Osteocyte (in vitro differentiated cells): ENCODE data around the gene PAF1. TPM values are rescaled to one million over a fixed set of nuclear protein-coding genes. Genes with fewer than 3 reads are reported as not detected.

Source experiments
- DNase-seq: peaks from one replicate; pipeline ENCODE4 v3.0.0; 2021; ENCODE audit warnings: mixed read lengths; ENCODE audit not compliant: unreplicated experiment; ENCODE audit errors: extremely low spot score
- H3K27ac Mint-ChIP-seq: one replicate; pipeline ENCODE4 v1.8.0; 2021; ENCODE audit warnings: mild to moderate bottlenecking, mixed read lengths; ENCODE audit not compliant: unreplicated experiment
- H3K27me3 Mint-ChIP-seq: one replicate; pipeline ENCODE4 v1.8.0; 2021; ENCODE audit warnings: mixed read lengths; ENCODE audit not compliant: unreplicated experiment
- H3K36me3 Mint-ChIP-seq: one replicate; pipeline ENCODE4 v1.8.0; 2021; ENCODE audit warnings: mixed read lengths; ENCODE audit not compliant: unreplicated experiment
- H3K4me1 Mint-ChIP-seq: one replicate; pipeline ENCODE4 v1.8.0; 2021; ENCODE audit warnings: mixed read lengths; ENCODE audit not compliant: unreplicated experiment
- H3K4me3 Mint-ChIP-seq: one replicate; pipeline ENCODE4 v1.8.0; 2021; ENCODE audit warnings: mild to moderate bottlenecking, moderate library complexity, mixed read lengths; ENCODE audit not compliant: unreplicated experiment
- H3K9me3 Mint-ChIP-seq: one replicate; pipeline ENCODE4 v1.8.0; 2021; ENCODE audit warnings: mixed read lengths; ENCODE audit not compliant: unreplicated experiment
- total RNA-seq: library from RNA; stranded (reverse); gene quantifications from 2 replicates; pipeline ENCODE4 v1.2.1, GENCODE V29; 2021
- TF ChIP-seq, protein P1 (sequence below): fragments of 200-600 bp; sonication (generic); IDR thresholded peaks from 2 replicates; pipeline ENCODE4 v1.5.0; 2021; ENCODE audit warnings: antibody characterized with exemption, mild to moderate bottlenecking, moderate library complexity

PAF1 gene
- total RNA-seq, 1 donor from 2014 or later: 45.9 TPM

DNA sequence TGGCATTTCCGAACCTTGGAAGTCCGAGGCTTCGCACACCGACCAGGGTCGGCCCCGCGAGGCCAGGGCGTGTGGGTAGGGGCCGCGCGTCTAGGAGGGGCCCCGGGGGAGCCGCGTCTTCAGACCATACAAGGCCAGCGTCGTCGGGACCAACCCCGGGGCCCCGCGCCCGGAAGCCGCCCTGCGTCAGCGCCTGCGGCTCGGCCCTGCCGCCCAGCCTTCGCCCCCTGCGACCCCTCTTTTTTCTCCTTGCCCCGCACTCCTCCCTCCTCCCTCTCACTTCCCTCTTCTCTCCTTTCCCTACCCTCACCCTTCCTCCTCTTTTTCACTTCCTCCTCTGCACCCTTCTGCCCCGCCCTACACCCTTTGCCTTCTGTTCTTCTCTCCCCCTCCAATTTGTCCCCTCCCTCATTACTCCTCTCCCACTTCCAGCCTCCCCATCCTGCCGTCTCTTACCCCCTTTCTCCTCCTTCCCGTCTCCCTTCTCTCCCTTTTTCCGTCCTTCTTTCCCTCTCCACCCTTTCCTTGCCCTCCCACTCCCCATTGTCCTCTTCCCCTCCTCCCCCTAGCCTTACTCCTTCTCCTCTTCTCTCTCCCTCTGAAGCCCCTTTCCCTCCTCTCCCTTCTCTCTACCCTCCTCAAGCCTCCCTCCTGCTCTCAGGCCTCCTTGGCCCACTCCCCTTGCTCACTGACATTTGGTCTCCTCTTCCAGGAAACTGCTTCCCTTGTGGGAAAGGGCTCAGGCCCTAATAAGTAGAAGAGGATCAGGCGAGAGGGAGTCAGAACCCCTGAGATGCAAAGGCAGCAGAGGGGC lies 19.3 kb upstream of the PAF1 start:
- Mint-ChIP-seq H3K36me3 (peaks cover 13% of the 10 kb centered on the region), H3K4me3 (peak overlapping the region; percentile 99), H3K27ac (peak overlapping the region; percentile 96), H3K4me1 (peaks cover 55% of the 10 kb centered on the region), H3K9me3 (no peaks in the 10 kb centered on the region), H3K27me3 (no peaks in the 10 kb centered on the region)
- peak; percentile 91 for DNase-seq
- TF ChIP-seq, protein P1, sequence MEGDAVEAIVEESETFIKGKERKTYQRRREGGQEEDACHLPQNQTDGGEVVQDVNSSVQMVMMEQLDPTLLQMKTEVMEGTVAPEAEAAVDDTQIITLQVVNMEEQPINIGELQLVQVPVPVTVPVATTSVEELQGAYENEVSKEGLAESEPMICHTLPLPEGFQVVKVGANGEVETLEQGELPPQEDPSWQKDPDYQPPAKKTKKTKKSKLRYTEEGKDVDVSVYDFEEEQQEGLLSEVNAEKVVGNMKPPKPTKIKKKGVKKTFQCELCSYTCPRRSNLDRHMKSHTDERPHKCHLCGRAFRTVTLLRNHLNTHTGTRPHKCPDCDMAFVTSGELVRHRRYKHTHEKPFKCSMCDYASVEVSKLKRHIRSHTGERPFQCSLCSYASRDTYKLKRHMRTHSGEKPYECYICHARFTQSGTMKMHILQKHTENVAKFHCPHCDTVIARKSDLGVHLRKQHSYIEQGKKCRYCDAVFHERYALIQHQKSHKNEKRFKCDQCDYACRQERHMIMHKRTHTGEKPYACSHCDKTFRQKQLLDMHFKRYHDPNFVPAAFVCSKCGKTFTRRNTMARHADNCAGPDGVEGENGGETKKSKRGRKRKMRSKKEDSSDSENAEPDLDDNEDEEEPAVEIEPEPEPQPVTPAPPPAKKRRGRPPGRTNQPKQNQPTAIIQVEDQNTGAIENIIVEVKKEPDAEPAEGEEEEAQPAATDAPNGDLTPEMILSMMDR: no peak

DNA sequence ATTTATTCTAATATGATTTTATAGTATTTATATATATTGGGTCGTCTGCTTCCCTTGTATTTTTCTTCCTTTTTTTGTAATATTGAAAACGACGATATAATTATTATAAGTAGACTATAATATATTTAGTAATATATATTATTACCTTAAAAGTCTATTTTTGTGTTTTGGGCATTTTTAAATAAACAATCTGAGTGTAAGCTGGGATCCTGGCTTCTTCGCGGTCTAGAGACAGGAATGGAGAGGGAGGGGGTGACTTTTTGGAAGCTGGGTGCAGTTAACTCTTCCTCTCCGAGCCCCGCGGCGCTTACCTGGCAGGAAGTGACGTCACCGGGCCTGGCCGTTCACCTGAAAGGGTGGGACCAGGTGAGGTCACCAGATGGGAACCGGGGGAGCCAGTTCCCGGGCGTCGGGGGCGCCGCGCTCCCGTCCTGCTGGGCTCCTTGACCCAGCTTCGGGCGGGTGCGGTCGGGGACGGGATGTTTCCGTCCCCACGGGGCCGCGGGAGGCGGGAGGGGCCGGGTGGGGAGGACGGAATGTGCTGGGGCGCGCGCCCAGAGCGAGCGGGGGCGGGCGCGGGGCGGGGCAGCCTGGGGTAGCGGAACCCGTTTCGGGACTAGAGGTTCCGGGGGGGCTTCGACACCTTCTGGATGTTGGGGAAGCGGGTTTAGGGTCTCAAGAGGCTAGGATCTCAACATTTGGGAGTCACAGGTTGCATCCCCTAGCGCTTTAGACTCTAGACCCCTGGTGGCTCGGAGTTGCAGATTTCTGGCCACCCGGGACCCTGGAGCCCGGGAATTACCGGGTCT lies 18.5 kb upstream of the PAF1 start:
- TF ChIP-seq, protein P1: no peak
- Mint-ChIP-seq H3K9me3 (no peaks in the 10 kb centered on the region), H3K4me1 (peaks cover 52% of the 10 kb centered on the region), H3K27me3 (no peaks in the 10 kb centered on the region), H3K36me3 (peaks cover 13% of the 10 kb centered on the region), H3K27ac (peak overlapping the region; percentile 96), H3K4me3 (peak overlapping the region; percentile 99)
- peak; percentile 92 for DNase-seq

DNA sequence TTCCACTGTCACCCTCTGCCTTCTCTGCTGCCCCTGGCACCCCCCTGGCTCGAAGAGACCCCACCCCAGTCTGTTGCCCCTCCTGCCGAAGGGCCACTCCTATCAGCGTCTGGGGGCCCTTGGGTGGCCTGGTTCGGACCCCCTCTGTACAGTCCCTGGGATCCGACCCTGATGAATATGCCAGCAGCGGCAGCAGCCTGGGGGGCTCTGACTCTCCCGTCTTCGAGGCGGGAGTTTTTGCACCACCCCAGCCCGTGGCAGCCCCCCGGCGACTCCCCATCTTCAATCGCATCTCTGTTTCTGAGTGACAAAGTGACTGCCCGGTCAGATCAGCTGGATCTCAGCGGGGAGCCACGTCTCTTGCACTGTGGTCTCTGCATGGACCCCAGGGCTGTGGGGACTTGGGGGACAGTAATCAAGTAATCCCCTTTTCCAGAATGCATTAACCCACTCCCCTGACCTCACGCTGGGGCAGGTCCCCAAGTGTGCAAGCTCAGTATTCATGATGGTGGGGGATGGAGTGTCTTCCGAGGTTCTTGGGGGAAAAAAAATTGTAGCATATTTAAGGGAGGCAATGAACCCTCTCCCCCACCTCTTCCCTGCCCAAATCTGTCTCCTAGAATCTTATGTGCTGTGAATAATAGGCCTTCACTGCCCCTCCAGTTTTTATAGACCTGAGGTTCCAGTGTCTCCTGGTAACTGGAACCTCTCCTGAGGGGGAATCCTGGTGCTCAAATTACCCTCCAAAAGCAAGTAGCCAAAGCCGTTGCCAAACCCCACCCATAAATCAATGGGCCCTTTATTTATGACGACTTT lies 17.7 kb upstream of the PAF1 start:
- peaks cover 13% of the 10 kb centered on the region for H3K36me3 Mint-ChIP-seq
- peak overlapping the region; percentile 95 for H3K27ac Mint-ChIP-seq
- peak overlapping the region; percentile 92 for H3K4me3 Mint-ChIP-seq
- no peak for DNase-seq
- no peaks in the 10 kb centered on the region for H3K27me3 Mint-ChIP-seq
- no peaks in the 10 kb centered on the region for H3K9me3 Mint-ChIP-seq
- TF ChIP-seq, protein P1: no peak
- peaks cover 52% of the 10 kb centered on the region for H3K4me1 Mint-ChIP-seq

- Mint-ChIP-seq H3K4me1 (peaks cover 57% of the 10 kb centered on the region), H3K27ac (peak overlapping the region; percentile 95)
- TF ChIP-seq, protein P1: no peak
Measured at GRCh38 chr19:39407660-39408391, 16.9 kb upstream of the PAF1 start.

More at GRCh38 chr19:39407660-39408391, 16.9 kb upstream of the PAF1 start:
- no peaks in the 10 kb centered on the region for H3K27me3 Mint-ChIP-seq
- no peak for DNase-seq
- H3K4me3 Mint-ChIP-seq: peak overlapping the region; percentile 92
- no peaks in the 10 kb centered on the region for H3K9me3 Mint-ChIP-seq
- peaks cover 13% of the 10 kb centered on the region for H3K36me3 Mint-ChIP-seq
